GM21423 (cell line): ENCODE measurements around the gene ENTPD8.
"Not testable (repeated sequence)": the region's sequence is repeated elsewhere in the genome, so short reads cannot be mapped to it uniquely, and the experiment has no call there.

Experiments
- ATAC-seq: cut with Tn5 transposase; IDR thresholded peaks from one replicate; pipeline ENCODE4 v1.9.1; 2021; ENCODE audit warnings: mild to moderate bottlenecking, moderate library complexity; ENCODE audit not compliant: unreplicated experiment

Gene ENTPD8

GRCh38 chr9:137458194-137459151 lies 17.3 kb upstream of the ENTPD8 start:
- ATAC-seq, result no peak

- ATAC-seq, result no peak
Measured at GRCh38 chr9:137457406-137458193, 16.4 kb upstream of the ENTPD8 start.

DNA sequence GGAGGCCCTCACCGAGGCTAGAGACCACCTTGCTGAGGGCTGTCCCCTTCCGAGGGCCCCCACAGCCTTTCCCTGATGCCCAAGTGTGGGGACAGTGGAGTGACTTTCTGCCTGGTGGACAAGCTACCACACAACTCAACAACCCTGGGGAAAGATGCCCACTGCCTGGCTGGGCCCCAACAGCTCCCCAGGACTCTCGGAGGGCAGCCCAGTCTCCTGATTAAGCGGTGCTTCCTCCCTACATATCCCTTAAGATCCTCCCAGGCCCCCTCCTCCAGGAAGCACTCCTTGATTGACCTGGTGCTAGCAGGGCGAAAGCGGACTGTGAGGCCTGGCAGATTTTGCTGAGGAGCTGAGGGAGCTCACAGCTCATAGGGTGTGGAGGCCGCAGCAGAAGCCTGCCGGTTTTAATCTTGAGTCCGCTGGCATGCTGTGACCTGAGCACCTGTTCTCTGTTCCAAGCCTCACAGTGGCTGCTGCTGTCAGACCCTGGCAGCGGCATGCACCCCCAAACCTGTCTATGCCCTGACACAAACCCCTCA lies 15.8 kb upstream of the ENTPD8 start:
- ATAC-seq, result no peak

DNA sequence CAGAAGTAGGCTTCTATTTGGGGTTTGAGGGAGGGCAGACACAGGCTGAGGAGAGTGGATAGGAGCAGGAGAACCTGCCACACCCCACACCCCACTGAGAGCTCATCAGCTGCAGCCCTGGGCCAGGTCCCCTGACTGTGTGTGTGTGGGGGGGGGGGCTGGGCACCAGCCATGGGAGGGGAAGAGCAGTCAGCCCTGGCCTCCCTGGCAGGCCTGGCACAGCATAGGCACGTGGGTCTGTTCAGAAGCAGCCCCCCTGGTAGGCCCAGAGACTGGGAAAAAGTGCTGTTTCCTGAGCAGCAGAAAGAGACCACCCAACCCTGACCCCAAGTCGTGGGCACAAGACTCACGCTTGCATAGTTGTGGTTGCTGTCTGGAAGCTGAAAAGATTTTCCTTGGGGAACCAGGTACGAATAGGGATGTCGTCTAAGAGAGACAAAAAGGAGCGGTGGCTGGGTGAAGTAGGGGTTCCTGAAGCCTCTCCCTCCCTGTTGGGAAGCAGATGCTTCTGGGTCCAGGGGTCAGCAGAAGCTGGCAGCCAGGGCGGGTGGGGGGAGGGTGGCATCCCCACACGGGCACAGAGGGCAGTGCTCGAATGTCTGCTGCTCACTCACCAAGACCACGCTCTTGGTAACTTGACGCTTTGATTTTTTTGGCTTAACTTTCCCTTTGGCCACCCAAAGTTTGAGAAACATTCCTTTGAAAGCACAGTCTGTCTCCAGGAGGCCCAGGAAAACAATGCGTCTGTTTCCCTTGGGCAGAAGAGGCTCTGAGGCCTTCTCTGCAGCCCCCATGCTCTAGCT lies 15.1 kb upstream of the ENTPD8 start:
- ATAC-seq, result no peak

- ATAC-seq, result no peak
Measured at GRCh38 chr9:137455359-137455991, 14.3 kb upstream of the ENTPD8 start.

GRCh38 chr9:137454597-137455358 lies 13.6 kb upstream of the ENTPD8 start:
- no peak for ATAC-seq

DNA sequence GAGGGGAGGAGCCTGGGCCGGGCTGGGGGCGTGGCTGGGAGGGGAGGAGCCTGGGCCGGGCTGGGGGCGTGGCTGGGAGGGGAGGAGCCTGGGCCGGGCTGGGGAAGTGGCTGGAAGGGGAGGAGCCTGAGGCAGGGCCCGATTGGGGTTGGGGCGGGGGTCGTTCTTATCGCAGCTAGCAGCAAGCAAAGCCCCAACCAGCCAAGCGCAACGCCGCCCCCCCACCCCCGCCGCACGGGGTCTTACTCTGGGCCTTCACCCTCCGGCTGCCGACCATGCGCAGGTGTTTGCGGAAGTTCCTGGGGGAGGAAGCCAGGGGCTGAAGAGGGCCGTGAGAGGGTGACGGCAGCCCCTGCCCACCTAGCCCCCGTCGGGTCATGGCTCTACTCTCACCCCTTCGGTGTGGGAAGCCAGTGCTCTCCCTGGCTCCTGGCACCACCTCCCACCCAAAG lies 13.0 kb upstream of the ENTPD8 start:
- ATAC-seq, result peak; percentile 33

DNA sequence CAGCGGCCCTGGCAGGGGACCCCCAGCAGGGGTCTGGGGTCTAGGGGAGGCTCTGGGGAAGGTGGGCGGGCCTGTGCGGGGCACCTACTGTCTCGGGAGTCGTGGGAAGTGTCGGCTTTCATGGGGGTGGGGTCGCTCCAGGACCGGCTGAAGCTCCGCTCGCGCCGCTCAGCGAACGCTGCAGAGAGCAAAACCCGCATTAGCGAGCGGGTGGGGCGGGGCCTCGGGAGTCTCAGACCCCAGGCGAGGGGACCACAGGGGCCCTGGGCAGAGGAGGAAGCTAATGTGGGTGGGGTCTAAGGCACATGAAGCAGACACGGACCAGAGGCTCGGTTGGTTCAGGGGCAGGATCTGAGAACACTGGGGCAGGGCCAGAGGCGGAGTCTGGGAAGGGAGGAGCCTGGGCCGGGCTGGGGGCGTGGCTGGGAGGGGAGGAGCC lies 12.5 kb upstream of the ENTPD8 start:
- ATAC-seq, result peak; percentile 51

GRCh38 chr9:137452761-137453642 lies 11.8 kb upstream of the ENTPD8 start:
- ATAC-seq, result no peak

- no peak for ATAC-seq
Measured at GRCh38 chr9:137452006-137452760, 11.0 kb upstream of the ENTPD8 start.

DNA sequence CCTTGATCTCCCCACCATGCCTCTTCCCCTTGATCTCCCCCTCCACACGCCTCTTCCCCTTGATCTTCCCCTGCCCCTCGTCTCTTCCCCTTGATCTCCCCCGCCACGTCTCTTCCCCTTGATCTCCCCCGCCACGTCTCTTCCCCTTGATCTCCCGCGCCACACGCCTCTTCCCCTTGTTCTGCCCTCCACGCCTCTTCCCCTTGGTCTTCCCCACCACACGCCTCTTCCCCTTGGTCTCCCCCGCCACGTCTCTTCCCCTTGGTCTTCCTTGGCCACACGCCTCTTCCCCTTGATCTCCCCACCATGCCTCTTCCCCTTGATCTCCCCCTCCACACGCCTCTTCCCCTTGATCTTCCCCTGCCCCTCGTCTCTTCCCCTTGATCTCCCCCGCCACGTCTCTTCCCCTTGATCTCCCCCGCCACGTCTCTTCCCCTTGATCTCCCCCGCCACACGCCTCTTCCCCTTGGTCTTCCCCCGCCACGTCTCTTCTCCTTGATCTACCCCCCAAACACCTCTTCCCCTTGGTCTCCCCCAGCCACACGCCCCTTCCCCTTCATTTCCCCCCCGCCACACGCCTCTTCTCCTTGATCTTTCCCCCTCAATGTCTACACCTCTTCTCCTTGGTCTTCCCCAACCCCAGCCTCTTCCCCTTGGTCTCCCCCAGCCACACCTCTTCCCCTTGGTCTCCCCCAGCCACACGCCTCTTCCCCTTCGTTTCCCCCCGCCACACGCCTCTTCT lies 10.3 kb upstream of the ENTPD8 start:
- ATAC-seq, result not testable (repeated sequence)

- ATAC-seq, result not testable (repeated sequence)
Measured at GRCh38 chr9:137450539-137451222, 9.5 kb upstream of the ENTPD8 start.

DNA sequence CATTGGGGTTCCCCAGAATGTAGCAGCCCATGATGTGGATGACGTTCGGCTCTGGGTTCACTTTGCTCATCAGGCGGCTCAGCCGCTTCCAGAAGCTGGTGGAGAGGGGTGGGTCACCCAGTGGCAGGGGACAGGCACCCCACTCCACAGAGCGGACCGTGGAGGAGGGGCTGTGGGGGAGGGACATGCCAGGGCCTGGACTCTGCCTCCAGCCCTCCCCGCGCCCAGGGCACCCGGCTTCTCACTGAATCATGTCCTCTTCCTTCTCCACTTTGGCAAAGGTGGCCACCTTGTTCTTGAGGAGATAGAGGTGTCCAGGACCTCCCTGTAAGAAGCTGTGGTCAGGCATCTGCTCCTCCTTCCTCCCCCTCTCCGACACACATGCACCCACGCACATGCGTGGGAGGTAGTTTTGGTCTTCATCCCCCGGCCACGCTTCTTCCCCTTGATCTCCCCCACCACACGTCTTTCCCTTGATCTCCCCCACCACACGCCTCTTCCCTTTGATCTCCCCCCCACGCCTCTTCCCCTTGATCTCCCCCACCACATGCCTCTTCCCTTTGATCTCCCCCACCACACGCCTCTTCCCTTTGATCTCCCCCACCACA lies 8.9 kb upstream of the ENTPD8 start:
- no peak for ATAC-seq

DNA sequence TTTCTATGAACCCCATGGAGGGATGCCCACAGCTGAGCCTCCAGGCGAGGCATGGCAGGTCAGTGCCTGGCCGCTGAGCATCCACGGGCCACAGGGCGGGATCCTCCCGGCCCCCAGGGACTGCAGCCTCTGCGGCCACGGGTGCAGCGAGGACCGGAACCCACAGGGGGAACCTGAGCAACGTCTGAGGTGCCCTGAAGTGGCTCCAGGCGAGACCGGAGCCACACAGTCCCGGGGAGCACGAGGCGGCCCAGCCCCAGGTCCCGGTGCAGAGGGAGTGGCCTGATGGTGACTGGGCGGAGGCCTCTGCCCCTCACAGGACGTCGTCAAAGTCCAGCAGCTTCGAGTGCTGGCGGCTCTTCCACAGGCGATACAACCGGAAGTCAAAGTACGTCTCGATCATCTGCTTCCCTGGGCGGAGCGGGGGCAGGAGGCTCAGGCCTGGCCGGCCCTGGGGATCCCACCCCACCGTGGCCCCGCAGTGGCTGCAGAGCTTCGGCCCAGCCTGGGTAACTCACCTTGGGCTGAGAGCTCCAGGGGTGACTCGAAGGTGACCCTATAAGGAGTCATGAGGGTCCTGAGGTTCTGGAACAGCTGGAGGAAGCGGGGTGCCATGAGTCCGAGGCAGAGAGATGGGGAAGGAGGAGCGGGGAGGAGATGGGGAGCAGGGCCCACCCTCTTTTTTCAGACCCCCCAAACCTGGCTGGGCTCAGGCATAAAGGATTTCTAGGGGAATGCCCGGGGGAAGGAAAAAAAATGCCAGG lies 8.1 kb upstream of the ENTPD8 start:
- ATAC-seq, result no peak

DNA sequence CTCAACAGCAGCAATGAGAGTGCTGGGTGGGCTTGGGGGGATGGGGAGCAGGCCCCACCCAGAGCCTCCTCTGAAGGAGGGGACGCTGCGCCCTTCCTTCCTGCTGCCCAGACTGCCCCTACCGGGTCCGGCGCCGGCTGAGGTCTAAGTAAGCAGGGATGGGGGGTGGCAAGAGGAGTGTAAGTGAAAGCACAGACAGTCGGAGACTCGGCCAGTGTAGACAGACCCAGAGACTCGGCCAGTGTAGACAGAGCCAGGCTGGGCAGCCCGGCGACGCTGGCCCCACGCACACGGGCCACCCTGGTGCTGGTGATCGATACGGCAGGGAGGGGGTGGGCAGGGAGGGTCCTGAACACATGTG lies 7.4 kb upstream of the ENTPD8 start:
- ATAC-seq, result no peak
